ENCODE results near the gene RGS10.
"Not testable (repeated sequence)": the region's sequence is repeated elsewhere in the genome, so short reads cannot be mapped to it uniquely, and the experiment has no call there.

Gene RGS10

GRCh38 chr10:119542357-119542987, at the start of gene RGS10:
Gene RGS10, minus strand, starts transcription at chr10:119542719. Its CDS starts 81 bp downstream, at chr10:119542638.
- DNase-seq (ENCODE audit: low spot score): peak; percentile 86
- Mint-ChIP-seq H3K27me3 (ENCODE audit: low read depth) (peaks cover 14% of the 10 kb centered on the region), H3K36me3 (ENCODE audit: low read depth) (peaks cover 13% of the 10 kb centered on the region), H3K4me1 (ENCODE audit: low read depth) (peaks cover 44% of the 10 kb centered on the region), H3K4me3 (peak within 1 kb of the TSS; percentile 86), H3K27ac (peak within 1 kb of the TSS; percentile 93), H3K9me3 (no peaks in the 10 kb centered on the region)

GRCh38 chr10:119588071-119588470, 45.6 kb upstream of the RGS10 start:
- no peaks in the 10 kb centered on the region for H3K27me3 Mint-ChIP-seq (ENCODE audit: low read depth)
- H3K36me3 Mint-ChIP-seq (ENCODE audit: low read depth): peaks cover 22% of the 10 kb centered on the region
- H3K27ac Mint-ChIP-seq: no peak overlapping the region
- H3K4me3 Mint-ChIP-seq: no peak overlapping the region
- H3K9me3 Mint-ChIP-seq: no peaks in the 10 kb centered on the region
- DNase-seq (ENCODE audit: low spot score): no peak
- H3K4me1 Mint-ChIP-seq (ENCODE audit: low read depth): peaks cover 16% of the 10 kb centered on the region

- Mint-ChIP-seq H3K36me3 (ENCODE audit: low read depth) (peaks cover 54% of the 10 kb centered on the region), H3K4me3 (no peak overlapping the region), H3K27ac (no peak overlapping the region), H3K9me3 (no peaks in the 10 kb centered on the region), H3K4me1 (ENCODE audit: low read depth) (peaks cover 21% of the 10 kb centered on the region), H3K27me3 (ENCODE audit: low read depth) (no peaks in the 10 kb centered on the region)
- DNase-seq (ENCODE audit: low spot score): no peak
These were observed 35.8 kb upstream of the RGS10 start for GRCh38 chr10:119578355-119578754.

- Mint-ChIP-seq H3K36me3 (ENCODE audit: low read depth) (peaks cover 49% of the 10 kb centered on the region), H3K4me1 (ENCODE audit: low read depth) (peaks cover 19% of the 10 kb centered on the region), H3K27me3 (ENCODE audit: low read depth) (no peaks in the 10 kb centered on the region), H3K9me3 (no peaks in the 10 kb centered on the region), H3K27ac (peak overlapping the region; percentile 81), H3K4me3 (peak overlapping the region; percentile 58)
- no peak for DNase-seq (ENCODE audit: low spot score)
These were observed 33.5 kb upstream of the RGS10 start for GRCh38 chr10:119575991-119576390.

GRCh38 chr10:119575506-119575905, 33.0 kb upstream of the RGS10 start:
- Mint-ChIP-seq H3K4me3 (peak overlapping the region; percentile 58), H3K27ac (peak overlapping the region; percentile 81), H3K27me3 (ENCODE audit: low read depth) (no peaks in the 10 kb centered on the region), H3K9me3 (no peaks in the 10 kb centered on the region), H3K36me3 (ENCODE audit: low read depth) (peaks cover 49% of the 10 kb centered on the region), H3K4me1 (ENCODE audit: low read depth) (peaks cover 19% of the 10 kb centered on the region)
- no peak for DNase-seq (ENCODE audit: low spot score)

- Mint-ChIP-seq H3K27me3 (ENCODE audit: low read depth) (peaks cover 3% of the 10 kb centered on the region), H3K9me3 (no peaks in the 10 kb centered on the region), H3K36me3 (ENCODE audit: low read depth) (peaks cover 4% of the 10 kb centered on the region), H3K4me3 (no peak overlapping the region), H3K27ac (no peak overlapping the region), H3K4me1 (ENCODE audit: low read depth) (no peaks in the 10 kb centered on the region)
- DNase-seq (ENCODE audit: low spot score): no peak
These were observed 25.5 kb upstream of the RGS10 start for GRCh38 chr10:119567978-119568377.

GRCh38 chr10:119562097-119562496, 19.6 kb upstream of the RGS10 start:
- H3K27ac Mint-ChIP-seq: no peak overlapping the region
- H3K27me3 Mint-ChIP-seq (ENCODE audit: low read depth): peaks cover 3% of the 10 kb centered on the region
- H3K36me3 Mint-ChIP-seq (ENCODE audit: low read depth): no peaks in the 10 kb centered on the region
- no peaks in the 10 kb centered on the region for H3K4me1 Mint-ChIP-seq (ENCODE audit: low read depth)
- DNase-seq (ENCODE audit: low spot score): no peak
- no peak overlapping the region for H3K4me3 Mint-ChIP-seq
- no peaks in the 10 kb centered on the region for H3K9me3 Mint-ChIP-seq

GRCh38 chr10:119559511-119559910, 17.0 kb upstream of the RGS10 start:
- not testable (repeated sequence) for H3K4me3 Mint-ChIP-seq; H3K9me3 Mint-ChIP-seq; DNase-seq (ENCODE audit: low spot score); H3K4me1 Mint-ChIP-seq (ENCODE audit: low read depth); H3K27me3 Mint-ChIP-seq (ENCODE audit: low read depth); H3K36me3 Mint-ChIP-seq (ENCODE audit: low read depth); H3K27ac Mint-ChIP-seq

- peaks cover 12% of the 10 kb centered on the region for H3K27me3 Mint-ChIP-seq (ENCODE audit: low read depth)
- not testable (repeated sequence) for H3K4me1 Mint-ChIP-seq (ENCODE audit: low read depth); DNase-seq (ENCODE audit: low spot score); H3K9me3 Mint-ChIP-seq; H3K27ac Mint-ChIP-seq; H3K36me3 Mint-ChIP-seq (ENCODE audit: low read depth); H3K4me3 Mint-ChIP-seq
These were observed 13.6 kb upstream of the RGS10 start for GRCh38 chr10:119556081-119556480.

GRCh38 chr10:119555178-119555784, 12.8 kb upstream of the RGS10 start:
- Mint-ChIP-seq H3K36me3 (ENCODE audit: low read depth) (no peaks in the 10 kb centered on the region), H3K27me3 (ENCODE audit: low read depth) (peaks cover 15% of the 10 kb centered on the region), H3K4me3 (no peak overlapping the region), H3K4me1 (ENCODE audit: low read depth) (no peaks in the 10 kb centered on the region), H3K27ac (no peak overlapping the region), H3K9me3 (no peaks in the 10 kb centered on the region)
- DNase-seq (ENCODE audit: low spot score): no peak

GRCh38 chr10:119550827-119551226, 8.3 kb upstream of the RGS10 start:
- no peaks in the 10 kb centered on the region for H3K9me3 Mint-ChIP-seq
- no peak overlapping the region for H3K27ac Mint-ChIP-seq
- peaks cover 1% of the 10 kb centered on the region for H3K4me1 Mint-ChIP-seq (ENCODE audit: low read depth)
- peaks cover 38% of the 10 kb centered on the region for H3K27me3 Mint-ChIP-seq (ENCODE audit: low read depth)
- no peak for DNase-seq (ENCODE audit: low spot score)
- H3K4me3 Mint-ChIP-seq: no peak overlapping the region
- H3K36me3 Mint-ChIP-seq (ENCODE audit: low read depth): no peaks in the 10 kb centered on the region

GRCh38 chr10:119549247-119549999, 6.9 kb upstream of the RGS10 start:
- no peak for DNase-seq (ENCODE audit: low spot score)
- H3K36me3 Mint-ChIP-seq (ENCODE audit: low read depth): no peaks in the 10 kb centered on the region
- no peak overlapping the region for H3K4me3 Mint-ChIP-seq
- peaks cover 1% of the 10 kb centered on the region for H3K4me1 Mint-ChIP-seq (ENCODE audit: low read depth)
- H3K9me3 Mint-ChIP-seq: no peaks in the 10 kb centered on the region
- H3K27ac Mint-ChIP-seq: no peak overlapping the region
- peaks cover 42% of the 10 kb centered on the region for H3K27me3 Mint-ChIP-seq (ENCODE audit: low read depth)

GRCh38 chr10:119546009-119546408, 3.5 kb upstream of the RGS10 start:
- Mint-ChIP-seq H3K4me3 (no peak overlapping the region), H3K4me1 (ENCODE audit: low read depth) (peaks cover 13% of the 10 kb centered on the region), H3K27ac (no peak overlapping the region)

GRCh38 chr10:119545310-119545709, 2.8 kb upstream of the RGS10 start:
- H3K27ac Mint-ChIP-seq: no peak overlapping the region
- peaks cover 3% of the 10 kb centered on the region for H3K36me3 Mint-ChIP-seq (ENCODE audit: low read depth)
- H3K4me3 Mint-ChIP-seq: no peak overlapping the region
- H3K9me3 Mint-ChIP-seq: no peaks in the 10 kb centered on the region
- DNase-seq (ENCODE audit: low spot score): no peak
- H3K4me1 Mint-ChIP-seq (ENCODE audit: low read depth): peaks cover 19% of the 10 kb centered on the region
- peaks cover 34% of the 10 kb centered on the region for H3K27me3 Mint-ChIP-seq (ENCODE audit: low read depth)

More at GRCh38 chr10:119546009-119546408, 3.5 kb upstream of the RGS10 start:
- H3K27me3 Mint-ChIP-seq (ENCODE audit: low read depth): peaks cover 36% of the 10 kb centered on the region
- no peak for DNase-seq (ENCODE audit: low spot score)
- peaks cover 2% of the 10 kb centered on the region for H3K36me3 Mint-ChIP-seq (ENCODE audit: low read depth)
- H3K9me3 Mint-ChIP-seq: no peaks in the 10 kb centered on the region

Measured in T-helper 2 cell treated with Interferon-gamma antibody and Interleukin-4, amounts not matched to agents 5 μg/mL and 100 μg/mL, for 36 hours (primary cell).